ENCODE results near the gene FOXD2.

The FOXD2 gene

DNA sequence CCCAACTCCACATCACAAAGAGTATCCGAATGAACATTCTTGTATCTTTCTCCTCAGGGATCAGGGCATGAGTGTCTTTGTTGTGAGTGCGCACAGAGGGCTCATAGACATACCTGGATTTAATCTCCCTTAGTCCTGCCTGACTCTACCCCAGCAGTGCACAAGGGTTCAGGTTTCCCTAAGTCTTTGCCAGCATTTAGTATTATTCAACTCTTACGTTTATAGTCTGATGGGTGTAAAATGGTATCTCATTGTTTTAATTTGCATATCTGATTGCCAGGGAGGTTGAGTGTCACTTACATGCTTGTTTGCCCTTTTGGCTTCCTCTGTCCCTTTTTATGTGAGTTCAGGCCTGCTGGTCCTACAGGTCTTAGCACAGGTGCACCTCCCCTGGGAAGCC is 49.5 kb downstream of the FOXD2 start:
- ChIA-PET CTCF (no interaction called here), POLR2A (no interaction called here)
- peaks cover 0 to 7% (median 0%) of the 10 kb centered on the region in 5 experiments for H3K27me3 ChIP-seq (replicated peaks in 2 of 5; ENCODE audit: control insufficient read depth in 4 of 5, insufficient read depth in 5 of 5, low read length in 4 of 5)
- no peak overlapping the region for H3K4me3 ChIP-seq (ENCODE audit: control insufficient read depth in 1 of 7, extremely low read depth in 1 of 7, insufficient read depth in 4 of 7, low read depth in 2 of 7, low read length in 6 of 7)
- 100% methylated on average over 1 of the region's 3 CpGs for WGBS (ENCODE audit: insufficient coverage)
- no peak for DNase-seq
- H3K27ac ChIP-seq (ENCODE audit: insufficient read depth in 1 of 2, low read depth in 1 of 2, low read length in 2 of 2, poor library complexity in 1 of 2, severe bottlenecking in 2 of 2): no peak overlapping the region
- H3K36me3 ChIP-seq (ENCODE audit: control insufficient read depth in 4 of 4, insufficient read depth in 4 of 4, low read length in 3 of 4): no peaks in the 10 kb centered on the region
- H3K4me1 ChIP-seq (ENCODE audit: control extremely low read depth in 1 of 4, control insufficient read depth in 4 of 4, insufficient read depth in 4 of 4, low read length in 3 of 4): peaks cover 0 to 8% (median 4%) of the 10 kb centered on the region in 4 experiments
- no peaks in the 10 kb centered on the region for H3K9me3 ChIP-seq (ENCODE audit: control extremely low read depth in 1 of 5, control insufficient read depth in 4 of 5, insufficient read depth in 2 of 5, low read depth in 1 of 5, low read length in 4 of 5)

GRCh38 chr1:47487850-47488450 is 50.1 kb downstream of the FOXD2 start:
- CTCF ChIA-PET: no interaction called here
- POLR2A ChIA-PET: no interaction called here
- Histone ChIP-seq H3K27me3 (replicated peaks in 2 of 5; ENCODE audit: control insufficient read depth in 4 of 5, insufficient read depth in 5 of 5, low read length in 4 of 5) (peaks cover 0 to 7% (median 0%) of the 10 kb centered on the region in 5 experiments), H3K27ac (ENCODE audit: insufficient read depth in 1 of 2, low read depth in 1 of 2, low read length in 2 of 2, poor library complexity in 1 of 2, severe bottlenecking in 2 of 2) (no peak overlapping the region), H3K4me1 (ENCODE audit: control extremely low read depth in 1 of 4, control insufficient read depth in 4 of 4, insufficient read depth in 4 of 4, low read length in 3 of 4) (peaks cover 0 to 2% (median under 1%) of the 10 kb centered on the region in 4 experiments), H3K36me3 (ENCODE audit: control insufficient read depth in 4 of 4, insufficient read depth in 4 of 4, low read length in 3 of 4) (no peaks in the 10 kb centered on the region), H3K9me3 (ENCODE audit: control extremely low read depth in 1 of 5, control insufficient read depth in 4 of 5, insufficient read depth in 2 of 5, low read depth in 1 of 5, low read length in 4 of 5) (no peaks in the 10 kb centered on the region), H3K4me3 (ENCODE audit: control insufficient read depth in 1 of 7, extremely low read depth in 1 of 7, insufficient read depth in 4 of 7, low read depth in 2 of 7, low read length in 6 of 7) (no peak overlapping the region)
- no peak for DNase-seq
- 97% methylated on average over 8 of the region's 8 CpGs for WGBS (ENCODE audit: insufficient coverage)
